HEK293 (cell line): ENCODE measurements around the gene EPM2A.

ENCODE experiments used
- ZNF776 ChIP-seq: fragments of 450-650 bp; formaldehyde crosslinking; IDR thresholded peaks from 2 replicates; pipeline ENCODE4 v1.5.0; 2017; ENCODE audit warnings: missing biosample characterization, missing genetic modification characterization, borderline replicate concordance
- TF ChIP-seq, protein P1 (sequence below): fragments of 450-650 bp; formaldehyde crosslinking; IDR thresholded peaks from 2 replicates; pipeline ENCODE4 v1.5.1; 2016; ENCODE audit warnings: missing biosample characterization, missing genetic modification characterization

DNA sequence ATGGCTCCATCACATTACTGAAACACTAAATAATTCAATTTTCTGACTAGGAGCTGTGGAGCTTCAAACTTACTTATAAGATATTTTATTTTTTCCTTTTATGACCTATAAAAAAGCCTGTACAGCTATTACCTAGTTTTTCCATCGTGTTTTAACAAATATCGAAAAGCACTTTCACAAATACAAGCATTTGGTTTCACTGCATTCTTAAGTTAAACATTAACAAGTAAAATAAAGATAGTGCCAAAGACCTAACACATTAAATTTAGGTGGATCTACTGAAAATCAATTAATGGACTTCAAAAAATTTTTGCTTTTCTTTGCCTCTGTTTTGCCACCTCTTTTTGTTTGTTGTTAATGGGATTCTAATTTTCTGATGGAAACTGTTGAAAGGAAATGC is 83.3 kb downstream of the EPM2A start:
- no peak for TF ChIP-seq ZNF776 (tag by site-specific recombination)
- TF ChIP-seq, protein P1, sequence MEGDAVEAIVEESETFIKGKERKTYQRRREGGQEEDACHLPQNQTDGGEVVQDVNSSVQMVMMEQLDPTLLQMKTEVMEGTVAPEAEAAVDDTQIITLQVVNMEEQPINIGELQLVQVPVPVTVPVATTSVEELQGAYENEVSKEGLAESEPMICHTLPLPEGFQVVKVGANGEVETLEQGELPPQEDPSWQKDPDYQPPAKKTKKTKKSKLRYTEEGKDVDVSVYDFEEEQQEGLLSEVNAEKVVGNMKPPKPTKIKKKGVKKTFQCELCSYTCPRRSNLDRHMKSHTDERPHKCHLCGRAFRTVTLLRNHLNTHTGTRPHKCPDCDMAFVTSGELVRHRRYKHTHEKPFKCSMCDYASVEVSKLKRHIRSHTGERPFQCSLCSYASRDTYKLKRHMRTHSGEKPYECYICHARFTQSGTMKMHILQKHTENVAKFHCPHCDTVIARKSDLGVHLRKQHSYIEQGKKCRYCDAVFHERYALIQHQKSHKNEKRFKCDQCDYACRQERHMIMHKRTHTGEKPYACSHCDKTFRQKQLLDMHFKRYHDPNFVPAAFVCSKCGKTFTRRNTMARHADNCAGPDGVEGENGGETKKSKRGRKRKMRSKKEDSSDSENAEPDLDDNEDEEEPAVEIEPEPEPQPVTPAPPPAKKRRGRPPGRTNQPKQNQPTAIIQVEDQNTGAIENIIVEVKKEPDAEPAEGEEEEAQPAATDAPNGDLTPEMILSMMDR (tag by site-specific recombination): no peak
